ENCODE data around the gene KCNE4.

GRCh38 chr2:223090540-223091235 is 38.7 kb downstream of the KCNE4 start:
- TF ChIP-seq CTCF (IDR thresholded peaks at IDR 0.05) (no peak), POLR2A (IDR thresholded peaks at IDR 0.05) (no peak), EP300 (IDR thresholded peaks at IDR 0.05) (no peak)
